ENCODE data around the gene CFAP161.

DNA sequence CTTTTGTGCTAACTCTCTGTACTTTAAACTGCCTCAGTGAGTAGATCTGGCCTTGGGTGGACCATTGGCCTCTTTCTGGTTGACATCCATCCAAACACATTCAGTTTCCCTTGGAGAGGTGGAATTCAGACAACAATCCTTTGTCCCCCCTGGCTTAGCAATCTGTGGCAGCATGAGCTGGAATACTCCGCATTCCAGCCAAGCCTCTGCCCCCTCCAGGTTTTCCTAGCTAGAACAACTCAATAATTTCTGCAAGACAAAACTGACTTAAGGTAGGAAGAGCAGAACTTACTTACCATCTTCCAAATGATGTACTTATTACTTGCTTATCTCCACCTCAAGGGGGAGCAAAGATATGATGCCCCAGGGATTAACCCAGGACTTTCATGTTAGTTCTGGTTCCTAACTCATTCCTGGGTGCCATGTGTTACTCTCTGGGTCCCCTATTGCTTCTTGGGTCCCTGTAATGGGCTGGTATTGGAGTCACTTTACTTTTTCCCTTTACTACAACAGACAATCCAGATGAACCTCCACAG is 40.8 kb downstream of the CFAP161 start:
- TF ChIP-seq CTCF (IDR thresholded peaks at IDR 0.05): no peak
- TF ChIP-seq POLR2A (IDR thresholded peaks at IDR 0.05): no peak

All from ovary (tissue), 3 donors.